B cell (primary cell): ENCODE measurements around the gene HOXA4.
A peak's percentile ranks its signal among the peaks of the same experiment; 100 is the strongest.

Source experiments
- CTCF ChIP-seq: fragments of 200-600 bp; IDR thresholded peaks from one replicate; pipeline ENCODE4 v1.8.0; 2022; ENCODE audit warnings: antibody characterized with exemption, mild to moderate bottlenecking
- EZH2 ChIP-seq: IDR thresholded peaks from 2 replicates; pipeline ENCODE4 v1.6.1; 2012; ENCODE audit warnings: borderline replicate concordance, low read depth, mild to moderate bottlenecking, moderate library complexity, low read length; ENCODE audit not compliant: insufficient read depth, poor library complexity, severe bottlenecking

- TF ChIP-seq CTCF: no peak
- TF ChIP-seq EZH2: peak; percentile 75
These were observed 21.6 kb upstream of the HOXA4 start, which contains the start of gene HOXA3 for GRCh38 chr7:27151931-27152815.
